ENCODE measurements around the gene ERF.

ERF gene

GRCh38 chr19:42234364-42234763 lies 20.6 kb downstream of the ERF start:
- no peak for DNase-seq

- DNase-seq = no peak
These were observed 21.1 kb downstream of the ERF start for GRCh38 chr19:42233678-42234292.

- DNase-seq = no peak
These were observed 21.8 kb downstream of the ERF start for GRCh38 chr19:42233106-42233505.

GRCh38 chr19:42232435-42232834 lies 22.5 kb downstream of the ERF start:
- DNase-seq = no peak

GRCh38 chr19:42230571-42230970 lies 24.4 kb downstream of the ERF start:
- no peak for DNase-seq

- DNase-seq = no peak
These were observed 25.0 kb downstream of the ERF start for GRCh38 chr19:42229855-42230351.

GRCh38 chr19:42229301-42229854 lies 25.6 kb downstream of the ERF start:
- DNase-seq = no peak

- DNase-seq = no peak
These were observed 26.3 kb downstream of the ERF start for GRCh38 chr19:42228641-42229040.

- DNase-seq = no peak
These were observed 28.0 kb downstream of the ERF start for GRCh38 chr19:42226886-42227285.

GRCh38 chr19:42225718-42226292 lies 29.1 kb downstream of the ERF start:
- no peak for DNase-seq

GRCh38 chr19:42224940-42225717 lies 29.8 kb downstream of the ERF start:
- DNase-seq = no peak

GRCh38 chr19:42220751-42221097 lies 34.2 kb downstream of the ERF start:
- DNase-seq = no peak

- peak; percentile 98 for DNase-seq
These were observed 34.8 kb downstream of the ERF start, which contains the start of gene ZNF526 for GRCh38 chr19:42219812-42220750. ZNF526 (plus strand) TSS chr19:42220312; CDS start chr19:42224404, 4,092 bp downstream.

GRCh38 chr19:42217520-42218437 lies 37.1 kb downstream of the ERF start, which contains the start of gene DEDD2:
DEDD2 (minus strand) TSS chr19:42217677; CDS start chr19:42217007, 670 bp downstream.
- DNase-seq = peak; percentile 96

- peak; percentile 64 for DNase-seq
These were observed 38.0 kb downstream of the ERF start for GRCh38 chr19:42216653-42217519.

- DNase-seq = no peak
These were observed 40.0 kb downstream of the ERF start for GRCh38 chr19:42214810-42215485.

GRCh38 chr19:42212886-42213285 lies 42.0 kb downstream of the ERF start:
- DNase-seq = no peak

GRCh38 chr19:42208612-42209011 lies 46.3 kb downstream of the ERF start:
- DNase-seq = no peak

- no peak for DNase-seq
These were observed 47.1 kb downstream of the ERF start for GRCh38 chr19:42207767-42208271.

Data from NCI-H526 treated with DMSO at 0.1 percent for 48 hours (cell line).